Umbilical cord (tissue), 2 donors: ENCODE data around the gene RIC8B. TPM values are rescaled to one million over a fixed set of nuclear protein-coding genes. Genes with fewer than 3 reads are reported as not detected.
"Not testable (repeated sequence)": the region's sequence is repeated elsewhere in the genome, so short reads cannot be mapped to it uniquely, and the experiment has no call there.

Experiments used
- DNase-seq: peaks from one replicate; pipeline ENCODE4 v3.0.0-alpha.2; 2015; ENCODE audit warnings: low spot score
- total RNA-seq: library from RNA; depleted of rRNA; stranded (reverse); fragments of >200 nt; gene quantifications from one replicate; pipeline ENCODE4 v1.2.3, GENCODE V29; 2014; ENCODE audit warnings: low replicate concordance; ENCODE audit not compliant: insufficient read depth

RIC8B gene
- total RNA-seq, 1 donor from 2014 or later: 25.5 TPM

GRCh38 chr12:106901276-106901675 lies 126.8 kb downstream of the RIC8B start:
- peak; percentile 40 for DNase-seq

- DNase-seq: no peak
These were observed 127.6 kb downstream of the RIC8B start for GRCh38 chr12:106902053-106902452.

- peak; percentile 56 for DNase-seq
These were observed 128.9 kb downstream of the RIC8B start for GRCh38 chr12:106903241-106903945.

- no peak for DNase-seq
These were observed 132.2 kb downstream of the RIC8B start for GRCh38 chr12:106906715-106907114.

- DNase-seq: no peak
These were observed 132.9 kb downstream of the RIC8B start for GRCh38 chr12:106907411-106907810.

GRCh38 chr12:106907846-106908245 lies 133.4 kb downstream of the RIC8B start:
- no peak for DNase-seq

GRCh38 chr12:106908561-106908960 lies 134.1 kb downstream of the RIC8B start:
- no peak for DNase-seq

GRCh38 chr12:106910202-106910601 lies 135.7 kb downstream of the RIC8B start:
- no peak for DNase-seq

GRCh38 chr12:106911581-106911980 lies 137.1 kb downstream of the RIC8B start:
- DNase-seq: no peak

GRCh38 chr12:106913456-106913855 lies 139.0 kb downstream of the RIC8B start:
- no peak for DNase-seq

GRCh38 chr12:106914796-106915634 lies 140.5 kb downstream of the RIC8B start:
- no peak for DNase-seq

GRCh38 chr12:106915635-106916026 lies 141.1 kb downstream of the RIC8B start:
- DNase-seq: no peak

- DNase-seq: no peak
These were observed 143.0 kb downstream of the RIC8B start for GRCh38 chr12:106917503-106917902.

GRCh38 chr12:106918746-106919145 lies 144.3 kb downstream of the RIC8B start:
- DNase-seq: no peak

- DNase-seq: peak; percentile 54
These were observed 145.5 kb downstream of the RIC8B start for GRCh38 chr12:106919910-106920544.

- DNase-seq: not testable (repeated sequence)
These were observed 147.5 kb downstream of the RIC8B start for GRCh38 chr12:106921976-106922375.

- not testable (repeated sequence) for DNase-seq
These were observed 149.1 kb downstream of the RIC8B start for GRCh38 chr12:106923594-106923993.

- DNase-seq: no peak
These were observed 149.9 kb downstream of the RIC8B start for GRCh38 chr12:106924268-106924861.

GRCh38 chr12:106926657-106927056 lies 152.2 kb downstream of the RIC8B start:
- no peak for DNase-seq

- no peak for DNase-seq
These were observed 159.8 kb downstream of the RIC8B start for GRCh38 chr12:106934277-106934676.
